Right lobe of liver (tissue), 6 donors: ENCODE measurements around the gene CNNM1. TPM values are rescaled to one million over a fixed set of nuclear protein-coding genes. Genes with fewer than 3 reads are reported as not detected.
A peak's percentile ranks its signal among the peaks of the same experiment; 100 is the strongest.

Experiments
- ATAC-seq, 4 donors: fragments of 200-7000 bp; cut with Tn5 transposase; one replicate each; pipeline ENCODE4 v1.9.1; 2020; ENCODE audit warnings: mild to moderate bottlenecking in 4 of 4, moderate library complexity in 4 of 4
- DNase-seq, 3 donors: peaks; one replicate each; pipeline ENCODE4 v3.0.0-alpha.2; 2020
- H3K27ac ChIP-seq, 3 donors: fragments of 200-600 bp; one replicate each; pipeline ENCODE4 v1.8.0; 2022
- H3K27me3 ChIP-seq, 2 donors: fragments of 200-600 bp; one replicate each; pipeline ENCODE4 v1.8.0; 2022
- H3K36me3 ChIP-seq, 4 donors: fragments of 200-600 bp; sonication (generic) in 1 of 4; one replicate each; pipeline versions ENCODE4 v1.5.1 to v1.8.0; 2017 to 2022; ENCODE audit warnings: control low read depth in 1 of 4
- H3K4me1 ChIP-seq, 4 donors: fragments of 200-600 bp; sonication (generic) in 1 of 4; one replicate each; pipeline versions ENCODE4 v1.5.1 to v1.8.0; 2017 to 2022; ENCODE audit warnings: control low read depth in 1 of 4
- H3K4me3 ChIP-seq, 3 donors: fragments of 200-600 bp; one replicate each; pipeline ENCODE4 v1.8.0; 2022
- H3K9me3 ChIP-seq, 4 donors: fragments of 200-600 bp; sonication (generic) in 1 of 4; one replicate each; pipeline versions ENCODE4 v1.5.1 to v1.8.0; 2017 to 2022; ENCODE audit warnings: control low read depth in 1 of 4
- POLR2A ChIP-seq: fragments of 450-650 bp; IDR thresholded peaks from one replicate; pipeline ENCODE4 v1.6.1; 2017; ENCODE audit warnings: antibody characterized with exemption, mild to moderate bottlenecking
- WGBS: methylation state at CpG from one replicate; pipeline ENCODE4 v1.1.6; 2018; ENCODE audit warnings: low coverage, low lambda C conversion rate; ENCODE audit not compliant: insufficient coverage; ENCODE audit errors: missing lambda C conversion rate; 5-methylcytosine and 5-hydroxymethylcytosine counted together
- intact Hi-C, 2 donors: fragments of 100-400 bp; cut with DNase I; formaldehyde crosslinking; loops; one replicate each; pipeline versions ENCODE4 v1.11.2 to v1.14.1; 2022
- total RNA-seq, 6 experiments: library from RNA; depleted of rRNA in 2 of 6; stranded (reverse); fragments of >200 nt in 2 of 6; fragmentation: NEBNext Ultra II Directional in 3 of 6; extraction: Animal tissue kit (Norgen Biotek cat#: 25700) in 3 of 6; gene quantifications; one replicate each; pipeline versions ENCODE4 v1.1.0 to v1.2.4, GENCODE V29; 2016 to 2023
- TF ChIP-seq, protein P1 (sequence below), 4 donors: fragments of 200-600 bp in 3 of 4; fragments of 450-650 bp in 1 of 4; IDR thresholded peaks; one replicate each; pipeline versions ENCODE4 v1.5.1 to v1.8.0; 2016 to 2022; ENCODE audit warnings: antibody characterized with exemption in 4 of 4, mild to moderate bottlenecking in 2 of 4
- donor health status: DM: no; HTN: yes; CAD: no.
- donor health status: DM: no; HTN: no; CAD: no.
- donor health status: DM: no; HTN: no; CAD: no.
- donor health status: DM: no; HTN: yes; CAD: no.
- donor health status: DM: no; HTN: yes; CAD: no.

Gene CNNM1
- total RNA-seq, 6 experiments from 2014 or later: 0.12 to 0.40 (median 0.20) TPM

DNA sequence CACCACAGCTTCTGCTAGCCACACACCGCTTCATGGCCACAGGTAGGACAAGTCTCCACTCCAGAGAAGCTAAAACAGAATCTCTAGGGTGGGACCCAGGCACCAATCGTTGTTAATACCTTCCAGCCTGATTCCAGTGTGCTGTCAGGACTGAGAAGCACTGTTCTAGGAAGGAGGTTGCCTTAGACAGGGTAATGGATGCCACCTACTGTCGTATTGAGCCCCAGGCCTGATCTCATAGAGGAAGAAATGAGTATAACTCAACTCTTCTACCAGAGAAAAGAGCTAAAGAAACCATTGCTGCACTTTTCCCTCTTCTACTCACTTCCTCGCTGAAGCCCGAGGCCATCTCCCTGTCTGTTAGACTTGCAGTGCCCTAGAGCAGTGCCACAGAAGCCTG is 31.8 kb downstream of the CNNM1 start:
- Histone ChIP-seq H3K4me1 (no peaks in the 10 kb centered on the region), H3K27me3 (no peaks in the 10 kb centered on the region), H3K36me3 (no peaks in the 10 kb centered on the region), H3K4me3 (no peak overlapping the region), H3K9me3 (no peaks in the 10 kb centered on the region), H3K27ac (no peak overlapping the region)
- no peak for DNase-seq
- TF ChIP-seq, protein P1, sequence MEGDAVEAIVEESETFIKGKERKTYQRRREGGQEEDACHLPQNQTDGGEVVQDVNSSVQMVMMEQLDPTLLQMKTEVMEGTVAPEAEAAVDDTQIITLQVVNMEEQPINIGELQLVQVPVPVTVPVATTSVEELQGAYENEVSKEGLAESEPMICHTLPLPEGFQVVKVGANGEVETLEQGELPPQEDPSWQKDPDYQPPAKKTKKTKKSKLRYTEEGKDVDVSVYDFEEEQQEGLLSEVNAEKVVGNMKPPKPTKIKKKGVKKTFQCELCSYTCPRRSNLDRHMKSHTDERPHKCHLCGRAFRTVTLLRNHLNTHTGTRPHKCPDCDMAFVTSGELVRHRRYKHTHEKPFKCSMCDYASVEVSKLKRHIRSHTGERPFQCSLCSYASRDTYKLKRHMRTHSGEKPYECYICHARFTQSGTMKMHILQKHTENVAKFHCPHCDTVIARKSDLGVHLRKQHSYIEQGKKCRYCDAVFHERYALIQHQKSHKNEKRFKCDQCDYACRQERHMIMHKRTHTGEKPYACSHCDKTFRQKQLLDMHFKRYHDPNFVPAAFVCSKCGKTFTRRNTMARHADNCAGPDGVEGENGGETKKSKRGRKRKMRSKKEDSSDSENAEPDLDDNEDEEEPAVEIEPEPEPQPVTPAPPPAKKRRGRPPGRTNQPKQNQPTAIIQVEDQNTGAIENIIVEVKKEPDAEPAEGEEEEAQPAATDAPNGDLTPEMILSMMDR (IDR thresholded peaks at IDR 0.05): peak in 1 of 4 donors; percentile 15
- TF ChIP-seq POLR2A: no peak
- WGBS: 36% methylated on average over 4 of the region's 5 CpGs
- peak in 3 of 4 donors; percentile 39 to 64 (median 54) for ATAC-seq
- intact Hi-C loops: no loop called here

DNA sequence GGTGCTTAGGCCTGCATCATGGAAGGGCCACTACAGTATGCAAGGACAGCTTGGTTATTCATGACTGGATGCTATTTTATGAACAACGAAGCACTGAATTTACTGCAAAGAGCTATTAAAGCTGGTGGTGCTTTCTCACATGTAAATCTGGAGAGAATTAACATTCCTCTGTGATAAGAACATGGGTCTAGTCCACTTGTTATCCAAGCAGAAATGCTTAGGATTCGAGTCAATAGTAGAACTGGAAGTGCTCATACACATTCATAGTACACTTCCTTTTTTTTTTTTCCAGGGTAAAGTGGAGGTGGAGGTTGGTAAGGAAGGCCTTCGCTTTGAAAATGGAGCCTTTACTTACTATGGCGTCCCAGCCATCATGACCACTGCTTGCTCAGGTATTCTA is 35.0 kb downstream of the CNNM1 start:
- Histone ChIP-seq H3K36me3 (no peaks in the 10 kb centered on the region), H3K9me3 (no peaks in the 10 kb centered on the region), H3K27ac (no peak overlapping the region), H3K4me3 (no peak overlapping the region), H3K27me3 (no peaks in the 10 kb centered on the region), H3K4me1 (no peaks in the 10 kb centered on the region)
- WGBS: 74% methylated on average over 4 of the region's 4 CpGs
- DNase-seq: no peak
- ATAC-seq: no peak
- TF ChIP-seq, protein P1 (IDR thresholded peaks at IDR 0.05): no peak
- no peak for TF ChIP-seq POLR2A
- intact Hi-C loops: no loop called here

DNA sequence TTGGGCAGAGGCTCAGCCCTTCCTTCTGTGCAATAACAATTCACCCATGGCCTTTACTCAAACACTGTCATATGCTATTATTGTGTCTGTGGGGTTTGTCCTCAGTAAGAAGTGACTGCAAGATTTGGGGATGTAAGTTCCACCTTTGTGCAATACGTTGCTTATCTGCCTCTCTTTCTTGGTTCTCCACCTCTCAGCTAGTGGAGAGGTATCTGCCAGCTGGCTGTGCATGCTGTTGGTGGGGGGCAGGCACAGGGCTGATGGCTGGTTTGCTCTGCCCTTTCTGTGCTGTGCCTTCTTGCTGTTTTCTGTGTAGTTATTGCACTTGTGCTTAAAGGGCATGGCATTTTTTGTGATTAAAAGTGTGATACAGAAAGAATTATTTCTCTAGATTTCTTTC is 36.2 kb downstream of the CNNM1 start:
- ATAC-seq (no peak), DNase-seq (no peak)
- Histone ChIP-seq H3K9me3 (no peaks in the 10 kb centered on the region), H3K27ac (no peak overlapping the region), H3K4me3 (no peak overlapping the region), H3K4me1 (peaks cover 0 to 4% (median 0%) of the 10 kb centered on the region in 4 donors), H3K36me3 (no peaks in the 10 kb centered on the region), H3K27me3 (no peaks in the 10 kb centered on the region)
- TF ChIP-seq, protein P1 (IDR thresholded peaks at IDR 0.05): no peak
- TF ChIP-seq POLR2A: no peak
- intact Hi-C loops: no loop called here
- WGBS: 33% methylated on average over 1 of the region's 1 CpG

DNA sequence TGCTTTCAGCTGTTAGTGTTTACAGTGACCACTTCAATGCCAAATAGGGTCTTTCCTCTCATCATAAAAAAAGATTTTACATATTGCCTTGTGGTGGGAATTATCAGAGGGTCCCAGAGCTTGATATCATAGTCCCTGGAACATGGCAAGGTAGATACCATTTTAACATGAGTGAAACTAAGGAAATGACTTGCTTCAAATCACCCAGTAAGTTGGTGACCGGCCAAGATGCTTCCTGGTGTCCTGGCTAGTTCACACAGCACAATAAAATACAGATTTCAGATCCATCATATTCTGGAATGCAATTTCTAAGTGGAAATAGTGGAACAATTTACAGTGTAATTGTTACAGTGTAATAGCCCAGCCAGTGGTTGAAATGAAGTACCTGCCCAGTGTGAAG is 36.6 kb downstream of the CNNM1 start:
- intact Hi-C loops: no loop called here
- Histone ChIP-seq H3K4me3 (no peak overlapping the region), H3K9me3 (no peaks in the 10 kb centered on the region), H3K4me1 (peaks cover 0 to 8% (median 0%) of the 10 kb centered on the region in 4 donors), H3K36me3 (no peaks in the 10 kb centered on the region), H3K27me3 (no peaks in the 10 kb centered on the region), H3K27ac (no peak overlapping the region)
- TF ChIP-seq POLR2A: no peak
- TF ChIP-seq, protein P1 (IDR thresholded peaks at IDR 0.05): no peak
- DNase-seq: no peak
- 63% methylated on average over 1 of the region's 1 CpG for WGBS
- ATAC-seq: no peak

DNA sequence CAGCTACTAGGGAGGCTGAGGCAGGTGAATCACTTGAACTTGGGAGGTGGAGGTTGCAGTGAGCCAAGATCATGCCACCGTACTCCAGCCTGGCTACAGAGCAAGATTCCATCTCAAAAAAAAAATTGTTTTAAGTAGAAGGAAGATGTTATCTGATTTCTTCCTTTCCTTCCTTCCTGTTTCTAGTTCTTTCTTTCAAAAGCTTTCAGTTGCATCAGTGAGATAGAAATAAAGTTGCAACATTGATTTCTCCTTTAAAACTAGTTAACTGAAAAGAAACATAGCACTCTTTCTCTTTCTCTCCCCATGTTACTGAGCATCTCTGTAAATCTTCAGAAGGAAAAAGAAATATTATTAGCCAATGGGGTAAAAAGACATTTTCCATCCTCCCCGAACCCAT is 37.5 kb downstream of the CNNM1 start:
- H3K27ac ChIP-seq: no peak overlapping the region
- intact Hi-C loops: no loop called here
- no peak for TF ChIP-seq POLR2A
- TF ChIP-seq, protein P1 (IDR thresholded peaks at IDR 0.05): no peak
- DNase-seq: no peak
- no peaks in the 10 kb centered on the region for H3K36me3 ChIP-seq
- no peaks in the 10 kb centered on the region for H3K27me3 ChIP-seq
- no peaks in the 10 kb centered on the region for H3K9me3 ChIP-seq
- ATAC-seq: no peak
- peaks cover 0 to 14% (median 0%) of the 10 kb centered on the region in 4 donors for H3K4me1 ChIP-seq
- WGBS: 73% methylated on average over 2 of the region's 2 CpGs
- H3K4me3 ChIP-seq: no peak overlapping the region
